ENCODE data around the gene RTN4R.

GRCh38 chr22:20227363-20227762, 40.8 kb downstream of the RTN4R start:
- TF ChIP-seq CTCF (IDR thresholded peaks at IDR 0.05) (no peak), POLR2AphosphoS5 (IDR thresholded peaks at IDR 0.05) (no peak)
